NCI-H2029 treated with DMSO at 0.1 percent for 48 hours (cell line): ENCODE results near the gene POU3F1.

Experiments
- DNase-seq: peaks from one replicate; lab custom pipeline; 2025; lab: John Stamatoyannopoulos, UW

The POU3F1 gene

GRCh38 chr1:38046333-38046883 lies at the start of gene POU3F1:
TSS of gene POU3F1 (minus strand) at chr1:38046793. CDS start at chr1:38046743, 50 bp downstream.
- no peak for DNase-seq

GRCh38 chr1:38095454-38095931 lies 48.9 kb upstream of the POU3F1 start:
- DNase-seq, result no peak

DNA sequence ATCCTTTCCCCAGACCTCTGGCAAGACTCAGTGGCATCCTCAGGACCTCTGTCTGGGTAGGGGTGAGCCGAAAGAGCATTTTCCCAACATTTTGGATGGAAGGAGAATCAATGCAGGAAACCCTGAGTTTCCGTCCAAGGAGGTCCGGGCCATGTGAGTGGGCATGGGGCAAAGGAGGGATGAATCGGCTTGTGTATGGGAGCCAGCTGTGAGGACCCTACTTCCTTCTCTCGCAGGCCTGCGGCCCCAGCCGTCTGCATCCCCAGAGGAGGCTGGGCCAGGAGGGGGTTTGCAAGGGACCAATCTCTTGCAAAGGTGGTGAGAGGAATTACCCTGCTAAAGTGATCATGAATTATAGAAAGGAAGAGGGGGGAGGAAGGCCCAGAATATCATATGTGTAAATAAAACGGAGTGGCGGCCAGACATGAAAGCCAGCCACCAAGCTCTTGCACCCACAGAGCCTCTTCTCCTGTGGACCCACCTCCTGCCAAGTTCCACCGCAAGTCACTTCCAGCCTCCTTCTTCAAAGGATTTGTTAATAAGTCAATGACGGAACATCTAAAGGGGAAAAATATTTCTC lies 48.2 kb upstream of the POU3F1 start:
- DNase-seq, result no peak

GRCh38 chr1:38093569-38094520 lies 47.3 kb upstream of the POU3F1 start:
- DNase-seq, result no peak

- DNase-seq, result no peak
These were observed 45.7 kb upstream of the POU3F1 start for GRCh38 chr1:38092256-38092655.

GRCh38 chr1:38090796-38091195 lies 44.2 kb upstream of the POU3F1 start:
- DNase-seq, result no peak

DNA sequence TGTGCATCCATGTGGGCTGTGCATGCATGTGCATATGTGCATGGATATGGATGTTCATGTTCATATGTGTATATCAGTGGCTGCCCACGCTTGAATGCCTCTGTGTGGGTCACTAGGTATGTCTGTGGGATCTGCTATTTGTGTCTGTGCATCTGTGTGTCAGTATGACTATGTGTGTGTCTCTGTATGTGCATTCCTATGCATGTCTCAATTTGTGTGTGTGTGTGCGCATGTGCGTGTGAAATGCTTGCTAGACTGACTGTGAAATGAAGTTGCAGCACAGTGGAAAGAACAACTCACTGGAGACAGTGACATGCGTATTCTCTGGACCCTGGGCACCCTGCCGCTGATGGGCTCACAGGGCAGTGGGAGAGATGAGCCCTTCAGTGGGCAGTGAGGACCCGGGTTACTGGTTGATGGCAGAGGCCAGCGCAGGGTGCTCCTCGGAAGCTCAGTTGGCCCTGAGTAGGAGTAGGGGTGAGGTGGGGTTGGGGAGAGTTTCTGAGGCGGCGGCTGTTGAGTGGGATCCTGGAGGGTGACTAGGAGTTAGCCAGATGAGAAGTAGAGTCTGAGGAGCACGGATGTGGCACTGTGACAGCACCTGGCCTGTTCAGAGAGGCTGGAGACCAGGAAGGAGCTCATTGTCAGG lies 43.2 kb upstream of the POU3F1 start:
- no peak for DNase-seq

- no peak for DNase-seq
These were observed 42.2 kb upstream of the POU3F1 start for GRCh38 chr1:38088791-38089190.

- no peak for DNase-seq
These were observed 41.8 kb upstream of the POU3F1 start for GRCh38 chr1:38088366-38088765.

DNA sequence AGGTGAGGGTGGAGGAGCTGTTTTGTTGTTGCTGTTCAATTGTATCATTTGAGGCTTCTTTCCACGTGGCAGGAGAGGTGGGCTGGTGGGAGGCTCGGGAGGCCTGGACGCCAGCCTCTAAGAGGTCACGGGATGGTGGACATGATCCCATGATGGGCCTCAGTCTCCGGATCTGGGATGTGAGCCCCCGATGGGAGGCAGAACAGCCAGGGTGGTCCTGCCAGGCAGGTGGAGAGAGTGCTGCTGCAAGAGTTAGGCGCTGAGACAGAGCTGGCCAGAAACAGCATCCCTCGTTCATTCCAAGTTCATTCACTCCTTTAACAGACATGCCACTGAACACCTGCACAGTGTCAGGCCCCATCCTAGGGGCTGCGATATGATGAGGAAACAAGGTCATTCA lies 41.1 kb upstream of the POU3F1 start:
- no peak for DNase-seq

DNA sequence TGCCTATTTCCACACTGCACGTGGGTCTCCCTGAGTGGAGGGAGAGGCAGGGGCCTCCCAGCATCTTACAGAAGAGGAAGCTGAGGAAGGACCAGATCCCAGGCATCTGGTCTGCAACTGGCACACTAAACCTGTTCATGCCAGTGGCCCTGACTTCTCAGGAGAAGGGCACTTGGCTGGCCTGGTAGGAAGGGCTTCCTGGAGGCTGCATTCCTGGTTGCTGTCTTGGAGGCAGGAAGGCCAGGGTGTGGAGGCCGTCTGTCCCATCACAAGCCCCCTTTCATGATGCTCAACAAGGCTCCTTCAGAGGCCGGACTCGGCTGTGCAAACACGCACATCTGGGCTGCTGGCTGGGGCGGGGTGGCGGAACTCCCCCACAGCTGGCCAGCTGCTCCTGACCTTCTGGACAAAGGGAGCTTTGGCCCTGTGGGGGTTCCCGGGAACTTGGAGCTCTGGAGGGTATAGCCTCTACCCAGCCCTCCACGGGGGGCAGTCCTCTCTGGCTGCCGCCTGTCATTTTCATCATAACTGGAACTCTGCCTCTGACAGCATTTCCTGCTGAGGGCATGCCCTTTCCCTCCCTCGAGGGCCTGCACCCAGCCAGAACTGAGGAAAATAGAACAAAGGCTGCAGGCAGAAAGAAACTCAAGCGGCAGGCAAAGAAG lies 39.2 kb upstream of the POU3F1 start:
- DNase-seq, result no peak

- DNase-seq, result no peak
These were observed 38.1 kb upstream of the POU3F1 start for GRCh38 chr1:38084700-38085099.

GRCh38 chr1:38084113-38084512 lies 37.5 kb upstream of the POU3F1 start:
- no peak for DNase-seq

DNA sequence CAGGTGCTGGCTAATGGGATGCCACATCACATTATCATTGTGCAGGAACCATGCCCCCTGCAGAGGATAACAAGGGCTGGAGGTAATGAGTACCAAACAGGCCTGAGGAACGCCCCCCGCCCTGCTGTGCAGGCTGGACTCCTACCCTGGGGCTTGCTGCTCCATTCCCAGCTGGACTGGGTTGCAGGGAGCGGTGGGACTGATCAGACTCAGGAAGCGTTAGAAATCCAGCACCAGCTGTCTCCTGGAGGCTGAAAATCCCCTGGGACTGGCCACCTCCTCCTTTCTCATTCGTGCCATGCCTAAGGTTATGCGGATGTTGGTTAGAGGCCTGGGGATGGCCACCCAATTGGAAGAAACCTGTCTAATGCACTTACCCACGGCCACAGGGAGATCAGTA lies 36.9 kb upstream of the POU3F1 start:
- DNase-seq, result no peak

GRCh38 chr1:38082769-38083263 lies 36.2 kb upstream of the POU3F1 start:
- no peak for DNase-seq

- no peak for DNase-seq
These were observed 32.4 kb upstream of the POU3F1 start for GRCh38 chr1:38079019-38079418.

- DNase-seq, result peak; percentile 49
These were observed 31.0 kb upstream of the POU3F1 start for GRCh38 chr1:38077523-38078147.

DNA sequence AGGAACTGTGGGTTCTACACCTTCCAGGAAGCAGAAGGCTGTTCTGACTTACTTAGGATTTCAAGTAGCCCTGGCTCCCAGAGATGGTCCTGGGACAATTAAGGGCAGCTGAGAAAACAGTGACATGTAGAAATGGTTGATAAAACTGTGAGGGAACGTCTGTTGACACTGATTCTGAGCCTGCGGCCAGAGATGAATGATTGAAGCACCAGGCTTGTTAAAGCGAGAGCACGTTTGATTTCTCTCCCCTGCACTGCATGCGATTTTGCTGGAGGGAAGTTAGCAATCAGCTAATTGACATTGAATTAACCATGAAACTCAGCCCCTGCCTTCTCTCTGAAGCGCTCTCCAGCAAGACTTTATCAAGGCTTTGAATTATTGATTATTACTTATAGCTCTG lies 29.9 kb upstream of the POU3F1 start:
- no peak for DNase-seq

DNA sequence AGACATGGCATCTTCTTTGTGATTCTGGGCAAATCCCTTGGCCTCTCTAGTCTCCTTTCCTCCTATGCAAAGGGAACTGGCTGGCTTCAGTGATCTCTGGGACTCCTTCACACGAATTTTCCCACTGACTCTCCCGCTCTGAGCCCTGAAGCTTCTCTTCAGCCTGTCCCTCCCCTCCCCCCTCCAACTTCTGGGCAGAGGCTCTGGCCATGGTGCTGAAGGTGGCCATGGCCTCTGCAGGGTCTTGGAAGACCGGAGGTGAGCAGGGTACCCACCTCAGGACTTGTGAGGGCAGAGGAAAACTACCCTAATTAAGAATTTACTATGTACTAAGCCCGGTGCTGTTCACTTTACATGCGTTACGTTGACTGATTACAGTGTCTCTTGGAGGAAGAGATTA lies 29.4 kb upstream of the POU3F1 start:
- DNase-seq, result no peak

GRCh38 chr1:38075191-38075590 lies 28.6 kb upstream of the POU3F1 start:
- no peak for DNase-seq

DNA sequence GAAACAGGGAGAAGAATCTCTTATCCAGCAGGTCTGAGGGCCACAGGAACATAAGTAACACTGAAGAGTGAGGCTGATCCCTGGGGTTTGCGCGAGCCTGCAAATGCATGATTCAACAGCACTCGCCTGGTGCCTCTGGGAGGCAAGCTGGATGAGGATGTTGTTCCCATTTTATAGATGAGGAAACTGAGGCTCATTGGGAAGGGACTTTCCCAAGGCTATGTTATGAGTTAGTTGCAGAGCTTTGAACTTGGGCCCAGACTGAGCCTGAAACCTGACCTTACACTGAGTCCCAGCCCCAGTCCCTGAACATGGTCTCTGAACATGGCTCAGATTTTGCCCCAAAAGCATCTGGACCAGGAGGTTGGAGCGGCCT lies 27.7 kb upstream of the POU3F1 start:
- DNase-seq, result no peak
